ENCODE measurements around the gene CD80.

- no peak for TF ChIP-seq CEBPB (IDR thresholded peaks at IDR 0.05; ENCODE audit: borderline replicate concordance in 1 of 2, low read depth in 2 of 2, low read length in 2 of 2)
- no peak for TF ChIP-seq EP300 (IDR thresholded peaks at IDR 0.05; ENCODE audit: borderline replicate concordance in 1 of 2, control insufficient read depth in 1 of 2, low read depth in 2 of 2, low read length in 2 of 2)
Measured at GRCh38 chr3:119530456-119530855, 29.0 kb downstream of the CD80 start.
